Activated CD8-positive, alpha-beta T cell treated with anti-CD3 and anti-CD28 coated beads for 36 hours (primary cell): ENCODE measurements around the gene TTLL4. TPM values are rescaled to one million over a fixed set of nuclear protein-coding genes. Genes with fewer than 3 reads are reported as not detected.

ENCODE experiments used
- ATAC-seq: fragments of 200-7000 bp; cut with Tn5 transposase; one replicate; pipeline ENCODE4 v1.10.0; 2021; ENCODE audit warnings: mild to moderate bottlenecking, moderate library complexity
- CTCF ChIA-PET: fragments of 350-600 bp; sonication (Branson Sonifier 250); formaldehyde crosslinking; loops from one replicate; lab custom pipeline; 2021; ENCODE audit warnings: antibody characterized with exemption; lab: Charles Lee
- POLR2A ChIA-PET: fragments of 350-600 bp; sonication (Branson Sonifier 250); formaldehyde crosslinking; loops from one replicate; lab custom pipeline; 2021; ENCODE audit warnings: antibody characterized with exemption; lab: Charles Lee
- DNase-seq: peaks from one replicate; pipeline ENCODE4 v3.0.0-alpha.2; 2020
- H3K27ac Mint-ChIP-seq: one replicate; pipeline ENCODE4 v1.8.0; 2021; ENCODE audit warnings: mild to moderate bottlenecking, mixed read lengths
- H3K27me3 Mint-ChIP-seq: one replicate; pipeline ENCODE4 v1.8.0; 2021; ENCODE audit warnings: mixed read lengths
- H3K36me3 Mint-ChIP-seq: one replicate; pipeline ENCODE4 v1.8.0; 2021; ENCODE audit warnings: low read depth, mixed read lengths
- H3K4me1 Mint-ChIP-seq: one replicate; pipeline ENCODE4 v1.8.0; 2021; ENCODE audit warnings: low read depth, mixed read lengths
- H3K4me3 Mint-ChIP-seq: one replicate; pipeline ENCODE4 v1.8.0; 2021; ENCODE audit warnings: mild to moderate bottlenecking, moderate library complexity, mixed read lengths
- H3K9me3 Mint-ChIP-seq: one replicate; pipeline ENCODE4 v1.8.0; 2021; ENCODE audit warnings: mixed read lengths
- intact Hi-C: fragments of 100-400 bp; cut with micrococcal nuclease; formaldehyde crosslinking; loops from one replicate; pipeline ENCODE4 v1.10.0; 2022
- total RNA-seq, 2 experiments: library from RNA; stranded (reverse); gene quantifications; one replicate each; pipeline ENCODE4 v1.2.3, GENCODE V29; 2021
- TF ChIP-seq, protein P1 (sequence below): fragments of 200-600 bp; IDR thresholded peaks from one replicate; pipeline ENCODE4 v1.8.0; 2022; ENCODE audit warnings: antibody characterized with exemption, mild to moderate bottlenecking

TTLL4 gene
- total RNA-seq, 2 experiments from 2014 or later: 32.2 to 36.6 TPM

DNA sequence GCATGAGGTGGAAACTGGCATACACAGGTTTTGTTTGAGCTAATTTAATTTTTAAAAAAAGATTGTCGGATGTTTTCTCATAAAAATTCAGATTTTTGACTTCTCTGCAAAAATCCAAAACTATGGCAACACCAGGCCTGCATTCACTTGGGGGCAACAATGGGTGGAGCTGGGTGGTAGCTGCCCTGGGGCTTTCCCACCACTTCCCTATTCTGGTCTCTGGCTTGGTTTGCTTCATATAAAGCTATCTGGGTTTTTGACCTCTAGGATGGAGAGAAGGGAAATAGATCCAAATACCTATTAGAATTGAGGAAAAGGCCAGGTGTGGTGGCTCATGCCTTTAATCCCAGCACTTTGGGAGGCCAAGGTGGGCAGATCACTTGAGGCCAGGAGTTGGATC lies 65.9 kb downstream of the TTLL4 start:
- Mint-ChIP-seq H3K4me3 (no peak overlapping the region), H3K4me1 (peaks cover 2% of the 10 kb centered on the region), H3K36me3 (peaks cover 21% of the 10 kb centered on the region), H3K9me3 (peaks cover 17% of the 10 kb centered on the region), H3K27ac (no peak overlapping the region), H3K27me3 (peaks cover 20% of the 10 kb centered on the region)
- TF ChIP-seq, protein P1, sequence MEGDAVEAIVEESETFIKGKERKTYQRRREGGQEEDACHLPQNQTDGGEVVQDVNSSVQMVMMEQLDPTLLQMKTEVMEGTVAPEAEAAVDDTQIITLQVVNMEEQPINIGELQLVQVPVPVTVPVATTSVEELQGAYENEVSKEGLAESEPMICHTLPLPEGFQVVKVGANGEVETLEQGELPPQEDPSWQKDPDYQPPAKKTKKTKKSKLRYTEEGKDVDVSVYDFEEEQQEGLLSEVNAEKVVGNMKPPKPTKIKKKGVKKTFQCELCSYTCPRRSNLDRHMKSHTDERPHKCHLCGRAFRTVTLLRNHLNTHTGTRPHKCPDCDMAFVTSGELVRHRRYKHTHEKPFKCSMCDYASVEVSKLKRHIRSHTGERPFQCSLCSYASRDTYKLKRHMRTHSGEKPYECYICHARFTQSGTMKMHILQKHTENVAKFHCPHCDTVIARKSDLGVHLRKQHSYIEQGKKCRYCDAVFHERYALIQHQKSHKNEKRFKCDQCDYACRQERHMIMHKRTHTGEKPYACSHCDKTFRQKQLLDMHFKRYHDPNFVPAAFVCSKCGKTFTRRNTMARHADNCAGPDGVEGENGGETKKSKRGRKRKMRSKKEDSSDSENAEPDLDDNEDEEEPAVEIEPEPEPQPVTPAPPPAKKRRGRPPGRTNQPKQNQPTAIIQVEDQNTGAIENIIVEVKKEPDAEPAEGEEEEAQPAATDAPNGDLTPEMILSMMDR: no peak
- no peak for ATAC-seq
- ChIA-PET POLR2A (no interaction called here), CTCF (interaction anchor here (1.2 kb wide), 1 partner anchor 71 kb away, joined by 4 read pairs; no protein-coding TSS in a partner anchor)
- intact Hi-C loops: no loop called here
- no peak for DNase-seq

GRCh38 chr2:218777276-218777990 lies 66.8 kb downstream of the TTLL4 start:
- peaks cover 5% of the 10 kb centered on the region for H3K4me1 Mint-ChIP-seq
- TF ChIP-seq, protein P1: no peak
- intact Hi-C loops: no loop called here
- DNase-seq: no peak
- ChIA-PET POLR2A (no interaction called here), CTCF (interaction anchor here (0.7 to 1.1 kb wide), 2 partner anchors 13 to 70 kb away, joined by 3 read pairs; no protein-coding TSS in a partner anchor)
- H3K36me3 Mint-ChIP-seq: peaks cover 16% of the 10 kb centered on the region
- no peak overlapping the region for H3K4me3 Mint-ChIP-seq
- ATAC-seq: no peak
- H3K27ac Mint-ChIP-seq: no peak overlapping the region
- peaks cover 17% of the 10 kb centered on the region for H3K9me3 Mint-ChIP-seq
- peaks cover 25% of the 10 kb centered on the region for H3K27me3 Mint-ChIP-seq

DNA sequence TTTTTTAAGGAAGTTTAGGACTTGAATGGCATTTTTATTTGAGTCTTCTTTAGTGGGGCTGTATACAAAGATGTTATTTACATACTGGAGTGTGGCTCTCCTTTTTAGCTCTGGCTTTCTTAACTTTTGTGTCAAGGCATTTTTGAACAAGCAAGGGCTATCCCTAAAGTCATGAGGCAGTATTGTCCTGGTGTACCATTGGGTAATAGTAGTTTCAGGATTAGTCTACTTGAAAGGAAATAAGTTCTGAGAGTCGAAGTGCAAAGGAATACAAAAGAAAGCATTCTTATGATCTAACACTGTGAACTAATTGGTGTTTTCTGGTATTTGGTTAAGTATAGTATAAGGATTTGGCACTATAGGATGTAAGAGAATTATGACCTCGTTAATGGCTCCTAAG lies 69.4 kb downstream of the TTLL4 start:
- Mint-ChIP-seq H3K4me3 (no peak overlapping the region), H3K27me3 (peaks cover 39% of the 10 kb centered on the region), H3K27ac (no peak overlapping the region), H3K9me3 (peaks cover 17% of the 10 kb centered on the region), H3K4me1 (peaks cover 5% of the 10 kb centered on the region), H3K36me3 (peaks cover 14% of the 10 kb centered on the region)
- CTCF ChIA-PET: interaction anchor here (0.9 kb wide), 1 partner anchor 340 kb away, joined by 3 read pairs; no protein-coding TSS in a partner anchor
- DNase-seq (no peak), ATAC-seq (no peak)
- TF ChIP-seq, protein P1: no peak
- POLR2A ChIA-PET: no interaction called here
- intact Hi-C loops: no loop called here

- Mint-ChIP-seq H3K4me1 (peaks cover 5% of the 10 kb centered on the region), H3K27me3 (peaks cover 42% of the 10 kb centered on the region), H3K36me3 (peaks cover 10% of the 10 kb centered on the region), H3K27ac (no peak overlapping the region), H3K4me3 (no peak overlapping the region), H3K9me3 (peaks cover 15% of the 10 kb centered on the region)
- intact Hi-C loops: no loop called here
- ChIA-PET CTCF (interaction anchor here (1.0 kb wide), 1 partner anchor 66 kb away, joined by 3 read pairs; no protein-coding TSS in a partner anchor), POLR2A (interaction anchor here (0.9 kb wide), 1 partner anchor 32 kb away, joined by 3 read pairs; no protein-coding TSS in a partner anchor)
- no peak for DNase-seq
- TF ChIP-seq, protein P1: no peak
- no peak for ATAC-seq
Observed at GRCh38 chr2:218780851-218781690, 70.4 kb downstream of the TTLL4 start.
